OCI-LY7 (cell line): Measurements from ENCODE around the gene HACD2. TPM values are rescaled to one million over a fixed set of nuclear protein-coding genes. Genes with fewer than 3 reads are reported as not detected.
A peak's percentile ranks its signal among the peaks of the same experiment; 100 is the strongest.

ENCODE experiments used
- BruUV-seq: library from RNA; stranded (reverse); fragments of 400-500 nt; replicated peaks from 2 replicates; lab custom pipeline; 2021; lab: Mats Ljungman, UMichigan
- CTCF ChIA-PET: fragments of 300-600 bp; sonication (Branson Sonifier 250); formaldehyde crosslinking; loops from one replicate; lab custom pipeline; 2022; ENCODE audit warnings: antibody characterized with exemption; ENCODE audit not compliant: unreplicated experiment; lab: Charles Lee
- POLR2A ChIA-PET: fragments of 300-600 bp; sonication (Branson Sonifier 250); formaldehyde crosslinking; loops from one replicate; lab custom pipeline; 2022; ENCODE audit warnings: antibody characterized with exemption; lab: Charles Lee
- DNase-seq: peaks from one replicate; pipeline ENCODE4 v3.0.0-alpha.2; 2015; ENCODE audit warnings: low spot score
- H2AFZ ChIP-seq: fragments of 200-600 bp; sonication (generic), shearing (Covaris generic); 2 replicates; pipeline ENCODE4 v1.6.1; 2014; ENCODE audit warnings: mild to moderate bottlenecking, antibody characterized with exemption, low read length, moderate library complexity
- H3K27ac ChIP-seq: fragments of 200-600 bp; sonication (generic); 2 replicates; pipeline ENCODE4 v1.5.1; 2014; ENCODE audit warnings: mixed run types, low read depth, mild to moderate bottlenecking, moderate library complexity, low read length, inconsistent platforms; ENCODE audit not compliant: poor library complexity, severe bottlenecking
- H3K36me3 ChIP-seq: fragments of 200-600 bp; sonication (generic); 2 replicates; pipeline ENCODE4 v1.6.1; 2014; ENCODE audit warnings: mild to moderate bottlenecking, antibody characterized with exemption, low read length, moderate library complexity, mixed read lengths; ENCODE audit not compliant: insufficient read depth
- H3K4me1 ChIP-seq: fragments of 200-600 bp; sonication (generic); 2 replicates; pipeline ENCODE4 v1.5.1; 2014; ENCODE audit warnings: mild to moderate bottlenecking, low read length; ENCODE audit not compliant: insufficient read depth, poor library complexity, severe bottlenecking
- H3K4me2 ChIP-seq: fragments of 200-600 bp; sonication (generic); 2 replicates; pipeline ENCODE4 v1.6.1; 2014; ENCODE audit warnings: mild to moderate bottlenecking, low read length
- H3K4me3 ChIP-seq: fragments of 200-600 bp; sonication (generic); 2 replicates; pipeline ENCODE4 v1.5.1; 2014; ENCODE audit warnings: mild to moderate bottlenecking, low read depth, low read length; ENCODE audit not compliant: poor library complexity, severe bottlenecking
- H3K79me2 ChIP-seq: fragments of 200-600 bp; sonication (generic); 2 replicates; pipeline ENCODE4 v1.6.1; 2016; ENCODE audit warnings: low read depth, mild to moderate bottlenecking, low read length, moderate library complexity, mixed read lengths; ENCODE audit not compliant: insufficient read depth
- H3K9me2 ChIP-seq: fragments of 200-600 bp; sonication (generic); 2 replicates; pipeline ENCODE4 v1.6.1; 2016; ENCODE audit warnings: mild to moderate bottlenecking, low read length, mixed read lengths; ENCODE audit not compliant: insufficient read depth
- H3K9me3 ChIP-seq: fragments of 200-600 bp; sonication (generic); 2 replicates; pipeline ENCODE4 v1.6.1; 2014; ENCODE audit warnings: mild to moderate bottlenecking, mixed run types, low read length, mixed read lengths
- H4K20me1 ChIP-seq: fragments of 200-600 bp; sonication (generic); 2 replicates; pipeline ENCODE4 v1.6.1; 2014; ENCODE audit warnings: mild to moderate bottlenecking, antibody characterized with exemption, low read length, moderate library complexity, mixed read lengths; ENCODE audit not compliant: insufficient read depth
- CTCF ChIP-seq: fragments of 200-600 bp; sonication (generic); conservative IDR thresholded peaks from 2 replicates; pipeline ENCODE4 v1.5.1; 2014; ENCODE audit warnings: mild to moderate bottlenecking, antibody characterized with exemption, low read length, moderate library complexity, mixed read lengths
- EZH2phosphoT487 ChIP-seq: fragments of 200-600 bp; sonication (generic); IDR thresholded peaks from 2 replicates; pipeline ENCODE4 v1.6.1; 2018; ENCODE audit warnings: low read depth, borderline replicate concordance, mild to moderate bottlenecking, mixed run types, antibody characterized with exemption, low read length, moderate library complexity, mixed read lengths
- intact Hi-C: fragments of 100-400 bp; cut with micrococcal nuclease; formaldehyde crosslinking; loops from one replicate; pipeline ENCODE4 v1.10.0; 2022; ENCODE audit not compliant: unreplicated experiment
- total RNA-seq, 2 experiments: library from RNA; depleted of rRNA in 1 of 2; stranded (reverse); fragments of >200 nt in 1 of 2; shearing (Covaris generic) in 1 of 2; gene quantifications; 2 replicates each; pipeline ENCODE4 v1.2.3, GENCODE V29; 2014 to 2022

Gene HACD2
- total RNA-seq, 2 experiments from 2014 or later: 10.2 to 22.5 TPM

GRCh38 chr3:123552768-123553167 lies 32.1 kb downstream of the HACD2 start:
- Histone ChIP-seq H3K9me2 (no peaks in the 10 kb centered on the region), H3K4me1 (no peaks in the 10 kb centered on the region), H3K36me3 (no peaks in the 10 kb centered on the region), H3K9me3 (no peaks in the 10 kb centered on the region), H4K20me1 (no peaks in the 10 kb centered on the region), H2AFZ (no peak overlapping the region), H3K4me2 (no peak overlapping the region), H3K79me2 (no peaks in the 10 kb centered on the region), H3K4me3 (no peak overlapping the region), H3K27ac (no peak overlapping the region)
- no TSS peak for BruUV-seq
- POLR2A ChIA-PET: no interaction called here
- no peak for DNase-seq
- no peak for TF ChIP-seq EZH2phosphoT487
- TF ChIP-seq CTCF: no peak
- CTCF ChIA-PET: no interaction called here
- intact Hi-C loops: no loop called here

GRCh38 chr3:123552095-123552714 lies 32.6 kb downstream of the HACD2 start:
- Histone ChIP-seq H3K4me2 (no peak overlapping the region), H2AFZ (no peak overlapping the region), H3K79me2 (no peaks in the 10 kb centered on the region), H4K20me1 (no peaks in the 10 kb centered on the region), H3K4me3 (no peak overlapping the region), H3K27ac (no peak overlapping the region), H3K36me3 (no peaks in the 10 kb centered on the region), H3K4me1 (no peaks in the 10 kb centered on the region), H3K9me2 (no peaks in the 10 kb centered on the region), H3K9me3 (no peaks in the 10 kb centered on the region)
- intact Hi-C loops: no loop called here
- ChIA-PET CTCF (no interaction called here), POLR2A (no interaction called here)
- TF ChIP-seq EZH2phosphoT487 (no peak), CTCF (peak; percentile 80)
- DNase-seq: peak; percentile 11
- BruUV-seq: no TSS peak

DNA sequence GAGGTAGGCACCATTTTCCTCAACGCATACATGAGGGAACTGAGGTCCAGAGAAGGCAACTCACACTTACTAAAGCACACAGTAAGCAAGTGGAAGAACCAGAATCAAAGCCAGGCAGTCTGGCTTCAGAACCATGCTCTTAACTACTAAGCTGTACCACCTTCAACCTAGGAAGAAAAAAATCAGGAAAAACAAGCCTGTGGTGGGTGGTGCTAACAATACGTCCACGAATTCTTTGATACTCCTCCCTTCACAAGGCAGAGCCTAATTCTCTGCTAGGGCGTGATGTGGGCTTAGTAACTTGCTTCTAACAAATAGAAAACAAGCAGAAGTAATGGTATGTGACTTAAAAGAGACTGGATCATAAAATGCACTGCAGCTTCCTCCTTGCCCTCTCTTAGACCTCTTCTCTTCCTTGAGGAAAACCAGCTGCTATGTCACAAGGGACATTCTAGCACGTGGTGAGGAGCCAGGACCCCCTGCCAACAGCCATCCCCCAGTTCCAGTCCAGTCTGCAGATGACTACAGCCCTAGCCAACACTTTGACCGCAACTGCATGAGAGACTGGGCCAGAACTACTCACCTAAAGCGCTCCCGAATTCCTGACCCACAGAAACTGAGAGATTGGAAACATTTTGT lies 36.9 kb downstream of the HACD2 start:
- H3K4me3 ChIP-seq: no peak overlapping the region
- no peak for DNase-seq
- H3K79me2 ChIP-seq: no peaks in the 10 kb centered on the region
- ChIA-PET POLR2A (no interaction called here), CTCF (no interaction called here)
- intact Hi-C loops: no loop called here
- TF ChIP-seq CTCF: no peak
- TF ChIP-seq EZH2phosphoT487: no peak
- H3K4me2 ChIP-seq: no peak overlapping the region
- no peak overlapping the region for H2AFZ ChIP-seq
- H3K9me3 ChIP-seq: no peaks in the 10 kb centered on the region
- H3K9me2 ChIP-seq: no peaks in the 10 kb centered on the region
- H3K27ac ChIP-seq: no peak overlapping the region
- no peaks in the 10 kb centered on the region for H3K4me1 ChIP-seq
- H4K20me1 ChIP-seq: no peaks in the 10 kb centered on the region
- no peaks in the 10 kb centered on the region for H3K36me3 ChIP-seq
- no TSS peak for BruUV-seq
